Upper lobe of right lung (tissue), 1 donor: Measurements from ENCODE around the gene NME8. TPM values are rescaled to one million over a fixed set of nuclear protein-coding genes. Genes with fewer than 3 reads are reported as not detected.

Experiments used
- ATAC-seq: fragments of 200-7000 bp; cut with Tn5 transposase; one replicate; pipeline ENCODE4 v1.9.1; 2020; ENCODE audit warnings: mild to moderate bottlenecking, moderate library complexity
- DNase-seq: peaks from one replicate; pipeline ENCODE4 v3.0.0-alpha.2; 2020
- H3K27ac ChIP-seq: fragments of 200-600 bp; one replicate; pipeline ENCODE4 v1.8.0; 2022
- H3K27me3 ChIP-seq: fragments of 200-600 bp; one replicate; pipeline ENCODE4 v1.8.0; 2022; ENCODE audit warnings: mild to moderate bottlenecking
- H3K36me3 ChIP-seq: fragments of 200-600 bp; one replicate; pipeline ENCODE4 v1.8.0; 2022
- H3K4me1 ChIP-seq: fragments of 200-600 bp; one replicate; pipeline ENCODE4 v1.8.0; 2022
- H3K4me3 ChIP-seq: fragments of 200-600 bp; one replicate; pipeline ENCODE4 v1.8.0; 2022; ENCODE audit warnings: mild to moderate bottlenecking
- H3K9me3 ChIP-seq: fragments of 200-600 bp; one replicate; pipeline ENCODE4 v1.8.0; 2022
- CTCF ChIP-seq: fragments of 200-600 bp; IDR thresholded peaks from one replicate; pipeline ENCODE4 v1.8.0; 2022; ENCODE audit warnings: antibody characterized with exemption
- intact Hi-C: fragments of 100-400 bp; cut with DNase I; formaldehyde crosslinking; loops from one replicate; pipeline ENCODE4 v1.11.0; 2022
- total RNA-seq: library from RNA; stranded (reverse); fragmentation: NEBNext Ultra II Directional; extraction: Animal tissue kit (Norgen Biotek cat#: 25700); gene quantifications from one replicate; pipeline ENCODE4 v1.2.1, GENCODE V29; 2021
- donor health status: DM: no; HTN: yes; CAD: no; lungs with severe emphysema.

Gene NME8
- total RNA-seq, 1 donor from 2014 or later = 2.1 TPM

- TF ChIP-seq CTCF = no peak
- H3K27ac ChIP-seq = no peak overlapping the region
These were observed 75.6 kb downstream of the NME8 start for GRCh38 chr7:37923996-37924395.

GRCh38 chr7:37924491-37925041 lies 76.2 kb downstream of the NME8 start:
- Histone ChIP-seq H3K27ac (no peak overlapping the region), H3K9me3 (no peaks in the 10 kb centered on the region), H3K36me3 (no peaks in the 10 kb centered on the region), H3K4me3 (no peak overlapping the region), H3K27me3 (no peaks in the 10 kb centered on the region), H3K4me1 (peaks cover 10% of the 10 kb centered on the region)
- intact Hi-C loops = no loop called here
- TF ChIP-seq CTCF = no peak
- ATAC-seq (no peak), DNase-seq (no peak)

More at GRCh38 chr7:37923996-37924395, 75.6 kb downstream of the NME8 start:
- DNase-seq = no peak
- ATAC-seq = no peak
- no peaks in the 10 kb centered on the region for H3K36me3 ChIP-seq
- no peaks in the 10 kb centered on the region for H3K9me3 ChIP-seq
- intact Hi-C loops = no loop called here
- H3K4me1 ChIP-seq = peaks cover 6% of the 10 kb centered on the region
- no peak overlapping the region for H3K4me3 ChIP-seq
- no peaks in the 10 kb centered on the region for H3K27me3 ChIP-seq

GRCh38 chr7:37925620-37926019 lies 77.2 kb downstream of the NME8 start:
- no peaks in the 10 kb centered on the region for H3K9me3 ChIP-seq
- H3K4me1 ChIP-seq = peaks cover 10% of the 10 kb centered on the region
- H3K27ac ChIP-seq = no peak overlapping the region
- ATAC-seq = no peak
- no peak overlapping the region for H3K4me3 ChIP-seq
- intact Hi-C loops = no loop called here
- no peaks in the 10 kb centered on the region for H3K36me3 ChIP-seq
- TF ChIP-seq CTCF = no peak
- no peak for DNase-seq
- no peaks in the 10 kb centered on the region for H3K27me3 ChIP-seq

GRCh38 chr7:37927773-37928444 lies 79.5 kb downstream of the NME8 start:
- intact Hi-C loops = no loop called here
- no peaks in the 10 kb centered on the region for H3K9me3 ChIP-seq
- peaks cover 10% of the 10 kb centered on the region for H3K4me1 ChIP-seq
- H3K27me3 ChIP-seq = no peaks in the 10 kb centered on the region
- DNase-seq (no peak), ATAC-seq (no peak)
- H3K4me3 ChIP-seq = no peak overlapping the region
- TF ChIP-seq CTCF = no peak
- H3K27ac ChIP-seq = no peak overlapping the region
- H3K36me3 ChIP-seq = no peaks in the 10 kb centered on the region

GRCh38 chr7:37928878-37929277 lies 80.5 kb downstream of the NME8 start:
- Histone ChIP-seq H3K27me3 (no peaks in the 10 kb centered on the region), H3K4me1 (peaks cover 10% of the 10 kb centered on the region), H3K36me3 (no peaks in the 10 kb centered on the region), H3K4me3 (no peak overlapping the region), H3K27ac (no peak overlapping the region), H3K9me3 (no peaks in the 10 kb centered on the region)
- TF ChIP-seq CTCF = no peak
- ATAC-seq (no peak), DNase-seq (no peak)
- intact Hi-C loops = no loop called here
